OCI-LY7 (cell line): ENCODE measurements around the gene TYK2.

ENCODE experiments used
- CTCF ChIP-seq: fragments of 200-600 bp; sonication (generic); conservative IDR thresholded peaks from 2 replicates; pipeline ENCODE4 v1.5.1; 2014; ENCODE audit warnings: mild to moderate bottlenecking, antibody characterized with exemption, low read length, moderate library complexity, mixed read lengths
- EZH2phosphoT487 ChIP-seq: fragments of 200-600 bp; sonication (generic); IDR thresholded peaks from 2 replicates; pipeline ENCODE4 v1.6.1; 2018; ENCODE audit warnings: low read depth, borderline replicate concordance, mild to moderate bottlenecking, mixed run types, antibody characterized with exemption, low read length, moderate library complexity, mixed read lengths

GRCh38 chr19:10428996-10429381 is 48.6 kb upstream of the TYK2 start:
- TF ChIP-seq CTCF (no peak), EZH2phosphoT487 (no peak)
